Mesenchymal stem cell (in vitro differentiated cells and primary cell): ENCODE results near the gene LCN1.

Source experiments
- DNase-seq: peaks from one replicate; pipeline ENCODE4 v3.0.0-alpha.2; 2013
- H2AFZ ChIP-seq: one replicate; pipeline ENCODE4 v1.6.1; 2013; ENCODE audit warnings: low read depth, mild to moderate bottlenecking, control low read depth, inconsistent platforms, low read length, moderate library complexity
- H2AK5ac ChIP-seq: 2 replicates; pipeline ENCODE4 v1.6.1; 2013; ENCODE audit warnings: low read length, moderate library complexity, mild to moderate bottlenecking, inconsistent platforms; ENCODE audit not compliant: severe bottlenecking
- H2BK120ac ChIP-seq: one replicate; pipeline ENCODE4 v1.6.1; 2013; ENCODE audit warnings: low read depth, mild to moderate bottlenecking, inconsistent platforms, low read length, moderate library complexity
- H2BK12ac ChIP-seq, 2 experiments: one replicate each; pipeline ENCODE4 v1.6.1; 2013; ENCODE audit warnings: inconsistent platforms in 2 of 2, low read length in 2 of 2, mild to moderate bottlenecking in 2 of 2, moderate library complexity in 2 of 2, control low read depth in 1 of 2
- H2BK15ac ChIP-seq: one replicate; pipeline ENCODE4 v1.6.1; 2013; ENCODE audit warnings: mild to moderate bottlenecking, low read depth, inconsistent platforms; ENCODE audit not compliant: poor library complexity, severe bottlenecking
- H2BK5ac ChIP-seq: 2 replicates; pipeline ENCODE4 v1.6.1; 2013; ENCODE audit warnings: low read depth, mild to moderate bottlenecking, low read length, control low read depth, inconsistent platforms; ENCODE audit not compliant: poor library complexity, severe bottlenecking
- H3K14ac ChIP-seq, 2 experiments: one replicate each; pipeline ENCODE4 v1.6.1; 2013; ENCODE audit warnings: inconsistent platforms in 2 of 2, low read length in 2 of 2, control low read depth in 1 of 2, mild to moderate bottlenecking in 1 of 2, moderate library complexity in 1 of 2
- H3K18ac ChIP-seq, 2 experiments: one replicate each; pipeline ENCODE4 v1.6.1; 2013; ENCODE audit warnings: inconsistent platforms in 2 of 2, low read length in 2 of 2, control low read depth in 1 of 2, low read depth in 1 of 2, mild to moderate bottlenecking in 1 of 2
- H3K23ac ChIP-seq, 2 experiments: one replicate each; pipeline ENCODE4 v1.6.1; 2013; ENCODE audit warnings: inconsistent platforms in 2 of 2, low read length in 2 of 2, mild to moderate bottlenecking in 2 of 2, moderate library complexity in 2 of 2, control low read depth in 1 of 2
- H3K27ac ChIP-seq: 2 replicates; pipeline ENCODE4 v1.5.1; 2013; ENCODE audit warnings: mild to moderate bottlenecking, moderate library complexity, low read length, control low read depth, inconsistent platforms; ENCODE audit not compliant: poor library complexity, severe bottlenecking
- H3K27me3 ChIP-seq, 2 experiments: 2 replicates each; pipeline versions ENCODE4 v1.6.1 to v1.7.0; 2013; ENCODE audit warnings: low read length in 2 of 2, mild to moderate bottlenecking in 2 of 2, moderate library complexity in 2 of 2, control low read depth in 1 of 2, inconsistent platforms in 1 of 2; ENCODE audit not compliant: control insufficient read depth in 1 of 2, insufficient read depth in 1 of 2
- H3K36me3 ChIP-seq, 2 experiments: 2 replicates each; pipeline versions ENCODE4 v1.6.1 to v1.7.0; 2013; ENCODE audit warnings: low read length in 2 of 2, control low read depth in 1 of 2, inconsistent platforms in 1 of 2, low read depth in 1 of 2, mild to moderate bottlenecking in 1 of 2; ENCODE audit not compliant: insufficient read depth in 2 of 2, control insufficient read depth in 1 of 2
- H3K4ac ChIP-seq, 2 experiments: one replicate each; pipeline ENCODE4 v1.6.1; 2013; ENCODE audit warnings: inconsistent platforms in 2 of 2, low read length in 2 of 2, mild to moderate bottlenecking in 2 of 2, moderate library complexity in 2 of 2, control low read depth in 1 of 2, low read depth in 1 of 2
- H3K4me1 ChIP-seq: 2 replicates; pipeline ENCODE4 v1.6.1; 2013; ENCODE audit warnings: low read depth, low read length, control low read depth; ENCODE audit not compliant: control insufficient read depth, insufficient read depth
- H3K4me2 ChIP-seq: 2 replicates; pipeline ENCODE4 v1.6.1; 2013; ENCODE audit warnings: low read length, mild to moderate bottlenecking, inconsistent platforms; ENCODE audit not compliant: poor library complexity, severe bottlenecking
- H3K4me3 ChIP-seq, 2 experiments: 2 replicates each; pipeline versions ENCODE4 v1.5.1 to v1.7.0; 2013; ENCODE audit warnings: low read length in 2 of 2, mild to moderate bottlenecking in 2 of 2, control low read depth in 1 of 2, low read depth in 1 of 2; ENCODE audit not compliant: insufficient read depth in 1 of 2
- H3K79me1 ChIP-seq: replicated peaks from 2 replicates; pipeline ENCODE4 v1.6.1; 2013; ENCODE audit warnings: mild to moderate bottlenecking, control low read depth, low read length, inconsistent platforms; ENCODE audit not compliant: poor library complexity, severe bottlenecking
- H3K9ac ChIP-seq: 2 replicates; pipeline ENCODE4 v1.7.0; 2013; ENCODE audit warnings: mild to moderate bottlenecking, low read length, moderate library complexity
- H3K9me3 ChIP-seq: 2 replicates; pipeline ENCODE4 v1.7.0; 2013; ENCODE audit warnings: mild to moderate bottlenecking, low read length; ENCODE audit not compliant: control insufficient read depth
- H4K8ac ChIP-seq: one replicate; pipeline ENCODE4 v1.6.1; 2013; ENCODE audit warnings: inconsistent platforms, mild to moderate bottlenecking, low read length, moderate library complexity
- H4K91ac ChIP-seq: one replicate; pipeline ENCODE4 v1.6.1; 2013; ENCODE audit warnings: mild to moderate bottlenecking, low read length, inconsistent platforms
- WGBS: methylation state at CpG from one replicate; pipeline ENCODE4 v1.1.7; 2013; ENCODE audit warnings: mixed read lengths; 5-methylcytosine and 5-hydroxymethylcytosine counted together

LCN1 gene

GRCh38 chr9:135487281-135488012 lies 33.8 kb upstream of the LCN1 start:
- no peak overlapping the region for H3K4ac ChIP-seq
- H2BK15ac ChIP-seq, result no peak overlapping the region
- H3K9ac ChIP-seq, result no peak overlapping the region
- H2BK120ac ChIP-seq, result no peak overlapping the region
- H3K14ac ChIP-seq, result no peak overlapping the region
- peaks cover 4% of the 10 kb centered on the region for H3K4me1 ChIP-seq
- peaks cover 27% of the 10 kb centered on the region for H3K79me1 ChIP-seq
- H3K4me3 ChIP-seq, result no peak overlapping the region
- no peak for DNase-seq
- H2AK5ac ChIP-seq, result no peak overlapping the region
- no peaks in the 10 kb centered on the region for H3K27me3 ChIP-seq
- H2BK12ac ChIP-seq, result no peak overlapping the region
- no peak overlapping the region for H3K23ac ChIP-seq
- WGBS, result 98% methylated on average over 37 of the region's 40 CpGs
- no peak overlapping the region for H4K8ac ChIP-seq
- no peak overlapping the region for H2BK5ac ChIP-seq
- H3K18ac ChIP-seq, result no peak overlapping the region
- H3K27ac ChIP-seq, result no peak overlapping the region
- no peak overlapping the region for H3K4me2 ChIP-seq
- no peaks in the 10 kb centered on the region for H3K9me3 ChIP-seq
- no peak overlapping the region for H4K91ac ChIP-seq
- peaks cover 45 to 68% of the 10 kb centered on the region in 2 experiments for H3K36me3 ChIP-seq
- H2AFZ ChIP-seq, result no peak overlapping the region

- no peak overlapping the region for H2BK15ac ChIP-seq
- H2AK5ac ChIP-seq, result no peak overlapping the region
- no peak overlapping the region for H3K14ac ChIP-seq
- H3K79me1 ChIP-seq, result peaks cover 26% of the 10 kb centered on the region
- H4K8ac ChIP-seq, result no peak overlapping the region
- no peak overlapping the region for H2AFZ ChIP-seq
- no peak for DNase-seq
- no peak overlapping the region for H2BK12ac ChIP-seq
- H3K4ac ChIP-seq, result no peak overlapping the region
- H3K27ac ChIP-seq, result no peak overlapping the region
- no peak overlapping the region for H4K91ac ChIP-seq
- H3K9me3 ChIP-seq, result no peaks in the 10 kb centered on the region
- H3K36me3 ChIP-seq, result peaks cover 45 to 68% of the 10 kb centered on the region in 2 experiments
- H3K27me3 ChIP-seq, result no peaks in the 10 kb centered on the region
- peaks cover 4% of the 10 kb centered on the region for H3K4me1 ChIP-seq
- H3K4me3 ChIP-seq, result no peak overlapping the region
- no peak overlapping the region for H3K18ac ChIP-seq
- H2BK5ac ChIP-seq, result no peak overlapping the region
- no peak overlapping the region for H3K23ac ChIP-seq
- H3K4me2 ChIP-seq, result no peak overlapping the region
- no peak overlapping the region for H3K9ac ChIP-seq
- 93% methylated on average over 10 of the region's 18 CpGs for WGBS
- H2BK120ac ChIP-seq, result no peak overlapping the region
These were observed 33.3 kb upstream of the LCN1 start for GRCh38 chr9:135488013-135488330.

- Histone ChIP-seq H3K9me3 (no peaks in the 10 kb centered on the region), H2BK120ac (no peak overlapping the region), H3K18ac (no peak overlapping the region), H2BK12ac (no peak overlapping the region), H2BK5ac (no peak overlapping the region), H3K27ac (no peak overlapping the region), H3K4ac (no peak overlapping the region), H2BK15ac (no peak overlapping the region), H3K27me3 (no peaks in the 10 kb centered on the region), H2AK5ac (no peak overlapping the region), H4K8ac (no peak overlapping the region), H3K4me3 (no peak overlapping the region), H3K4me2 (no peak overlapping the region), H3K79me1 (peaks cover 22% of the 10 kb centered on the region), H3K9ac (no peak overlapping the region), H3K4me1 (peaks cover 4% of the 10 kb centered on the region), H4K91ac (no peak overlapping the region), H3K14ac (no peak overlapping the region), H2AFZ (no peak overlapping the region), H3K36me3 (peaks cover 41 to 64% of the 10 kb centered on the region in 2 experiments), H3K23ac (no peak overlapping the region)
- no peak for DNase-seq
- 93% methylated on average over 17 of the region's 17 CpGs for WGBS
These were observed 32.7 kb upstream of the LCN1 start for GRCh38 chr9:135488527-135488926.

GRCh38 chr9:135489188-135489906 lies 31.9 kb upstream of the LCN1 start:
- no peak overlapping the region for H3K18ac ChIP-seq
- no peak overlapping the region for H2BK15ac ChIP-seq
- peaks cover 17% of the 10 kb centered on the region for H3K79me1 ChIP-seq
- no peak overlapping the region for H3K4me2 ChIP-seq
- no peak overlapping the region for H2AK5ac ChIP-seq
- WGBS, result 87% methylated on average over 18 of the region's 18 CpGs
- H4K91ac ChIP-seq, result no peak overlapping the region
- no peak overlapping the region for H3K4me3 ChIP-seq
- H2BK120ac ChIP-seq, result no peak overlapping the region
- no peak for DNase-seq
- no peaks in the 10 kb centered on the region for H3K27me3 ChIP-seq
- H3K9me3 ChIP-seq, result no peaks in the 10 kb centered on the region
- no peak overlapping the region for H3K23ac ChIP-seq
- no peak overlapping the region for H3K14ac ChIP-seq
- H2BK5ac ChIP-seq, result no peak overlapping the region
- no peak overlapping the region for H3K4ac ChIP-seq
- peaks cover 4% of the 10 kb centered on the region for H3K4me1 ChIP-seq
- no peak overlapping the region for H2BK12ac ChIP-seq
- H4K8ac ChIP-seq, result no peak overlapping the region
- H3K27ac ChIP-seq, result no peak overlapping the region
- peaks cover 34 to 57% of the 10 kb centered on the region in 2 experiments for H3K36me3 ChIP-seq
- no peak overlapping the region for H3K9ac ChIP-seq
- H2AFZ ChIP-seq, result no peak overlapping the region
